CD4-positive, alpha-beta T cell treated with Interleukin-10 for 1 hour (primary cell): ENCODE results near the gene FAM89A.

ENCODE experiments used
- DNase-seq: peaks from one replicate; pipeline ENCODE4 v3.0.0-alpha.2; 2020

The FAM89A gene

DNA sequence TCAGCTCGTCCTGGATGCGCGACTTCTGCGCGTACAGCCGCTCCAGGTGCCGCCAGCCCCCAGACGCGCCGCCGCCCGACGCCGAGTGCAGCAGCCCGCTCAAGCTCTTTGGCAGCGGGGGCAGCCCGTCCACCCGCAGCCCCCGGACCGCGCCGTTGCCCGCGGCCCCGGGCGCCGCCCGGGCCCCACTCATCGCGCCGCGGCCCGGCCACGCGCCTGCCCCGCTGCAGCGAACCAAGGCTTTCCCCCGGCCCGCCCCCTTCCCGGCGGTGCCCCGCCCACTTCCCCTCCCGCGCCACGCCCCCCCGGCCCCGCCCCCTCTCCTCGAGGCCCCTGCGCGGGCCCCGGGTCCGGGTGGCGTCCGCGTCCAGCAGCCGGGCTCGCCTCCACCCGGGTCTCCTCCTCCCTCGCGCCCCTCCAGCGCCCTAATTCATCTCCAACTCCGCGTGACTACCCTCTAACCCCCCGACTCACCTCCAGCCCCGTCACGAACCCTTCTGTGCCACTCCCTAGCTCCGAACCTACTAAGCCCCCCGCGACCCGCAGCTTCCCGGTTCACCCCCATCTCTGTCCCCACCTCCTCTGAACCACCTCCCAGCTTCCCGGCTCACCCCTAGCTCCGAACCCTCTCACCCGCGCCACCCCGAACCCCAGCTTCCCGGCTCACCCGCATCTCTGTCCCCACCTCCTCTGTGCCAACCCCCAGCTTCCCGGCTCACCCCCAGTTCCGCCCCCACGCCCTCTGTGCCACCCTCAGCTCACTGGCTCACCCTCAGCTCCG, at the start of gene FAM89A:
Gene FAM89A, minus strand, starts transcription at position 236 of the 781 bp plus-strand sequence. Its CDS starts 43 bp downstream, at position 193.
- peak; percentile 75 for DNase-seq

DNA sequence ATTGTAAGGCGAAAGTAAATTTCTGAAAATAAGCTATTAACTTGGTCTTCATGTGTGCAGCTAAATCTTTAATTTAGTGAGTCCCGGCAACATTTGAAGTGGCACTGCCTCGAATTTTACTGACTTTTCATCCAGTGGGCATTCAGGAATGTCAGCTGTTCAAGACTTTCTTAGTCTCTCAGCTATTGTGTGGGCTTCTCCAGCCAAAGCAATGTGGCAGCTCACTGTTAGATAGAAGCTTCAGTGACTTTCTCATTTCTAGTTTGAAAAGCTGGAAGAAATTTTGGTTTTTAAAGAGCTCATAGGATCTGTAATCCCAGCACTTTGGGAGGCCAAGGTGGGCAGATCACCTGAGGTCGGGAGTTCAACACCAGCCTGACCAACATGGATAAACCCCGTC, 44.3 kb upstream of the FAM89A start:
- DNase-seq, result no peak

DNA sequence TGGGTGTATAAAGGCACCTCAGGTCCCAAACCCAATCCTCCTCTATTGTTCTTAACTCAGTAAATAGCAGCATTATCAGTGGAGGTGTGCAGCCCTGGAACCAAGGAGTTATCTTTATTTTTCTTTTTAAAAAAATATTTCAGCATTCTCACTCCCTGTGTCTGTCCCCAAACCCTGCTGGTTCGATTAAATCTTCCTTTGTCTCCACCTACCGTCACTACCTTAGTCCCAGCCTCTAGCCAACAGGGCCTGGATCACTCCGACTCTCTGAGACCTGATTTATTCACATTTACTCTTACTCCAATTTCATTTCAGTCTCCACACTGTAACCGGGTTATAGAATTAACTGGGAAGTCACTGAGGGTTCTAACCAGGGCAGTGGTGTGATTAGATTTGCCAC, 39.1 kb upstream of the FAM89A start:
- DNase-seq, result no peak

DNA sequence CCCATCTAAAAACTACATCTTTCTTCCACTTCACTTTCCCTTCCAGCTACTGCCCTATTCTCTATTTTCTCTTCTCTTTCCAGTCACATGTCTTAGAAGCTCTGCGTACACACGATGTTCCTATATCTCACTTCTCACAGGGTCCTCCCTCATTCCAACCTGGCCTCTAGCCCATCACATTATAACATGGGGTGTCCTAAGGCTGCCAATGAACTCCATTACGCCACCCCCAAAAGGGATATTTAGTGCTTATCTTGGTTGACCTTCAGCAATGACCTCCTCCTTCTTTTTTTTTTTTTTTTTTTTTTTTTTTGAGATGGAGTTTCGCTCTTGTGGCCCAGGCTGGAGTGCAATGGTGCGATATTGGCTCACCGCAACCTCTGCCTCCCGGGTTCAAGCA, 38.2 kb upstream of the FAM89A start:
- DNase-seq, result no peak

DNA sequence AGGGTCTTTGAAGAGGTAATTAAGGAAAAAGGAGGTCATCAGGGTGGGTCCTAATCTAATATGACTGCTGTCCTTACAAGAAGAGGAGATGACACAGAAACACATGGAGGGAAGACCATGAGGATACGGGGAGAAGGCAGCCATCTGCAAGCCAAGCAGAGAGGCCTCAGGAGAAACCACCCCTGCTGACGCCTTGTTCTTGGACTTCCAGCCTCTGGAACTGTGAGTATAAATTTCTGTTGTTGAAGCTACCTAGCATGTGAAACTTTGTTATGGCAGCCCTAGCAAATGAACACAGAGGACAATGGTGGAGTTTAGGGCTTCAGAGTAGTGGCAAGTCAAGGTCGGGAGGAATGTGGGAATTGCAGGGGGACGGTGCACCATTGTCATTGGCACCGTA, 36.7 kb upstream of the FAM89A start:
- no peak for DNase-seq

DNA sequence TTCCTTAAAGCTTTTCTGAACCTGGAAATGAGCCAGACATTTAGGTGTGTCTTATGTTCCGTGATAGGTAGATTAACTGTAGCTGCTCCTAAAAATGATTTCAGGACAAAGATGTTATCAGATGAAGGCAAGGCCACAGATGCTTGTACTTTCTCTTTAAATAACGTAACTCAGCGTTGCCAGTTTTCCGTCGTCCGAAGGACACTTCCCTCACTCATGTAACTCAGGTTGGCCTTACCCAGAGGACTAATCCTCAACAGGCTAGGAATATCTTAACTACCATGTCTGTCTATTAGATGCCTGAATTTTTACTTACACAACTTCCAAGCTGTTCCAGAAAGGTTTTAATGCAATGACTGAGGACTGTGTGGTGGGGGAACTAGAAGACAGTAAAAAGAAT, 35.4 kb upstream of the FAM89A start:
- no peak for DNase-seq

DNA sequence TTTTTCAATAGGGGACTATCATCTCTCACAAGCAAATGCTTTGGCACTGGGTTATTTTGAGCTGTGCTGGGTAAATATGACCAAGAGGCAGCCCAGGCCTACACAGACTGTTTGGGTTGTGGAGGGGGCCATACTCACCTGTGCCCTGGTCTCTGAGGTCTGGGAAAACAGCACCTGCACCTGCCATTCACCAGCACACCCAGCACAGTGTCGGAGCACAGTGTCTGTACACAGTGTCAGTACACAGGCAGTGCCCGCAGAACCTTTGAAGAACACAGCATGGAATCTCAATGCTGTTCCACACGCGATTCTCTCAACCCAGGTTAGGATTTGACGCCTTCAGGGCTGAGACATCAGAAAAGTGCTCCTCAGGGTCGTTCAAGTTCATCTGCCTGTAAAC, 35.0 kb upstream of the FAM89A start:
- no peak for DNase-seq

DNA sequence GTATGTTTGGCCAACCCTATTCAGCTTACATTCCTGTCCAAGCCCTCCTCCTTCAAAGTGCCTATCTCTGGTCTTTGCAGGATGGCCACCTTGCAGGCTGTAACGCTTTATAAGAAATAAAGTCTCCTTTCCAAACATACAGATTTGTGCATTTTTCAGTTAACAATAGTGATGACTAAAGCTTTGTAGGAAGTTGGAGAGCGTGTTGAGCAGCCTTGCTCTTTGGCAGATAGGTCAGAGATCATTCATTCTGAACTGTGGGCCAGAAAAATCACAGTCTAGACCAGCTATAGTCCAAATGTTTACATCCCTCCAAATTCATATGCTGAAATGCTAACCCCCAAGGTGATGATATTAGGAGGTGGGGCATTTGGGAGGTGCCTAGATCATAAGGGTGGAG, 34.0 kb upstream of the FAM89A start:
- no peak for DNase-seq

DNA sequence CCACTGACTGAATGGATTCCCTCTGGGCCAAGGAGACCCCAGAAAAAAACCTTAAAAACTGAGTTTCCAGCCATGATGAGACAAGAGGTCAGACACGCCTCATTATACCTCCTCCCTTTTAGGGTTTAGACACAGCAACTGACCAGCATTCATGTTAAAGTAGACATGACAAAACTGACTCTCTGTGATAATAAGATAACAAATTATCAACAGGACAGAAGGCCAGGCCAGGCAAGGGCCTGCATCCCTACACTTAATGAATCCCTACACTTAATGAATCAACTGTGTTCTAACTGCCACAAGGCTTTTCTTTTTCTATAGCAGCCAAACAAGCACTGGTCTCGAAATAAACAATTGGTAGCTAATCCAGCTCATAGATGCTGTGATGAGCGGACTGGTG, 33.3 kb upstream of the FAM89A start:
- no peak for DNase-seq

DNA sequence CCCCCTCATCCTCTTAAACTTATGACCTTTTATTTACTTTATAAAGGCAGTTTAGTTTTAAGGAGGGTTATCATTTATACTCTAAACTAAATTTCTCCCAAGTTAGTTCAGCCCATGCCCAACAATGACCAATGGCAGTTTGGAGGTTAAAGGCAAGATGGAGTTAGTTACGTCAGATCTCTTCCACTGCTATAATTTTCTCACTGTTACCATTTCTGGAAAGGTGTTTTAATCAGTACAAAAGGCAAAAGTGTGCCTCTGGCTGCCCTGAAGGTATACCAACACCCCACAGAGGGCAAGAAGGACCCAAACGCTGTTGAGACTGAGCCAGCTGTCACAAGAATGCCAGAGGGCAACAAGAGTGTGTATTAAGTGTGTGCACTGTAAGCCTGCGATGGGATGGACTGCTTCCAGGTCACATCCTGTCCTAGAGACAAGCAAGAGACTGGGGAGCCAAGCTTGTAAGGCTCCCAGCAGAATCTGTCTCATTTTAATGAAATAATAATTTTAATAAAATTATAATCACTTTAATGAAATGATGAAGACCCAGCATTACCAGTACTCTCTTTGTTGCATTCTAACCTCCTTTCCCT, 32.5 kb upstream of the FAM89A start:
- no peak for DNase-seq

DNA sequence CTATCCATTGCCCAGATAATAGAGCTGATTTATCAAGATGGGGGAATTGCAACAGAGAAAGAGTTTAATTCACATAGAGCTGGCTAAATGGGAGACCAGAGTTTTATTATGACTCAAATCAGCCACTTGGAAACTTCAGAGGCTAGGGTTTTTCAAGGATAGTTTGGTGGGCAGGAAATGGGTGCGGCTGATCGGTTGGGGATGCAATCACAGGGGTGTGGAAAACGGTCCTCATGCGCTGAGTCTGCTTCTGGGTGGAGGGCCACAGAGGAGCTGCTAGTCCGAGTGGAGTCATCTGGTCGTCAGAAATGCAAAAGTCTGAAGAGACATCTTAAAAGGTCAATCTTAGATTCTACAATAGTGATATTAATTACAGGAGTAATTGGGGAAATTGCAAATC, 32.0 kb upstream of the FAM89A start:
- DNase-seq, result no peak

DNA sequence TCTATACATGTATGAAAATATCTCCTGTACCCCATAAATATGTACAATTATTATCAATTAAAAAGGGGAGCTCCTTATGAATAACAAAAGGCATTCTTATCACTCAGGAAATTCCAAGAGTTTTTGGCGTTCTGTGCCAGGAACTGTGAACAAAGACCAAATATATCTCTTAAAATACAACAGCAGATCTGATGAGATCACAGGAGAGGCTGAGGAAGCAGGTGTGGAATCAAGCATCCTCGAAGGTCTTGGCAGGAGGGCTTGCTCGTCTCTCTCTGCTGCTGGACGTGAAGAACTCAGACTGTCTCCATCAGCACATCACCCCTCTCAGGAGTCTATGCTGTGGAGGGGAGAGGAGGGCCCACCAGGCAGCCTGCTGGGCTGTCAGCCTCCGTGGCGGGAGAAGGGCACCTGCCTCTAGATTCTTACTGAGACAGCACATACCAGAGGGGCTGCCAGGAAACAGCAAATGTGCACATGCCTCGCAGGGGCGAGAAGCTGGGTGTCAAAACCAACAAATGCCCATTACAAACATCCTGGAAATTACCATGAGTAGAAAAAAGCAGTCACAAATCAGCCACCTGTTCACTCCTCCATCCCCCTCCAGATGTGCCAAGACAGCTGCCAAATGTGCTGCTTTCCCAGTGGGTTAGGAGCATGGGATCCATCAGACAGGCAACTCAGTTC, 30.8 kb upstream of the FAM89A start:
- no peak for DNase-seq

DNA sequence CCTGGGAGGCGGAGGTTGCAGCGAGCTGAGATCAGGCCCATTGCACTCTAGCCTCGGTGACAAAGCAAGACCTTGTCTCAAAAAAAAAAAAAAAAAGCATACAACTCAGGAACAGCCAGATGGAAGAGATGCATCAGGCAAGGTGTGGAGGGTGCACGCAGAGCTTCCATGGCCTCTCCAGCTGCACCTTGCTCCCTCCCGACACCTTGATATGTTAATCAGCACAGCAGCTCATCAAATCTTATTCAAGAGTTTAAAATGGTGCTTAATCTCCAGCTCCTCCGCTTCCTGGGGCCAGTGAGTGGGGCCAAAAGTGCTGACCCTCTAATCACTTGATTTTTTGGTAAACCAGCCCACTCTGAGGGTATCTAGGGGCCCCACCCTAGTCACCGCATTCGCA, 29.3 kb upstream of the FAM89A start:
- DNase-seq, result no peak

DNA sequence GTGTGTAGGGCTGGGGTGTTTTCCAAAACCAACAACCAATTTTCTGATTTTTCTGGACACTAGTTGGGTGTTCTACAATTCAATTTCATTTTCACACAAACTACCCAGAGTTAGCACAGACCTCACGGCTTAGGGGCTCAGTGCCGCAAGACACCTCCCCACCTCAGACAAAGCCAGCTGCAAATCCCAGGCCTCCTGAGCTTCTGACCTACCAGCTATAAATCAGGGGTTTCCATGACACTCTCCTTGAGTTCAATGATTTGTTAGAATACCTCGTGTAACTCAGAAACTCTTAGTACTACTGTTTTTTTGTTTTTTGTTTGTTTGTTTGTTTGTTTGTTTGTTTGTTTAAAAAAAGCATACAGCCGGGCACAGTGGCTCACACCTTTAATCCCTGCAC, 28.7 kb upstream of the FAM89A start:
- no peak for DNase-seq

DNA sequence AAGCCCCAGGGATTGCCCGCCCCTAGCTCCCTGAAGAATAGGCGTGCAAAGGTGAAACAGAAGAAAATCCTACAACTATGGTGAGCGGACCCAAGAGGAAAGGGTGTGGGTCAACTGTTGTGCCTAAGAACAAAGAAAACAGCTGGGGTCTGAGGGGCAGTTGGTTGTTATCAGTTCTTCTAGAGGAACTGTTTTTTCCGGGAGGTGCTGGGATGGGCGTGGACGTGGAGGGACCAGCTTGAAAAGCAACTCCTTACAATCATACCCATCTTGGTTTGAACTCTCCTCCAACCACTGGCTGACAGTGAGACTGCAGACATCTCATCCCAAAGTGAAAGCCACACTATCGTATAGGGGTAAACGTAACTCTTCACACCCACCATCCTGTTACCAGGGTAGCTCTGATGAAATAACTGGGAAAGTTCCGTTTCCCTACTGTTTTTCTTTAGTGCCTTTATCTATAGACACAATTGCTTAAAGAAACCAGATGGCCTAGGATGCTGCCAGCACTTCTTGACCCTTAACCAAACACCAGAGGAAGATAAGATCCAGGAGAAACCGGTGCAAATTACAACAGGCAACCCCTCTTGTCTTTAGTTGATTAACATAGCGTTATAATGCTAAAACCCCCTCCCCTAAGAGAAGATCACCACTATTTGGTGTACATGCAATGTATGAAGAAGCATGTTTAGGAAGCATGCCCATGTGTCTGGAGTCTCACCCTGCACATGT, 25.6 kb upstream of the FAM89A start:
- DNase-seq, result no peak

DNA sequence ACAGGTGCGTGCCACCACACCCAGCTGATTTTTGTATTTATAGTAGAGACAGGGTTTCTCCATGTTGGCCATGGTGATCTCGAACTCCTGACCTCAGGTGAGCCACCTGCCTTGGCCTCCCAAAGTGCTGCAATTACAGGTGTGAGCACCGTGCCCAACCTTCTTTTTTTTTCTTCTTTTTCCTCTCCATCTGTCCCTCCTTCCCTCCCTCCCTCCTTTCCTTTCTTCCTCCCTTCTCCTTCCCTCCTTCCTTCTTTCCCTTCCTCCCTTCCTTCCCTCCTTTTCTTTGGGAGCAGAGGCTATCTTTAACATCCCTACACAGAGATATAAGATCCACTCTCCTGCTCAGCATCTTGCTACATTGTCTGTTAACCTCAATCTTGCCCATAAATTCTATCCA, 24.4 kb upstream of the FAM89A start:
- no peak for DNase-seq

DNA sequence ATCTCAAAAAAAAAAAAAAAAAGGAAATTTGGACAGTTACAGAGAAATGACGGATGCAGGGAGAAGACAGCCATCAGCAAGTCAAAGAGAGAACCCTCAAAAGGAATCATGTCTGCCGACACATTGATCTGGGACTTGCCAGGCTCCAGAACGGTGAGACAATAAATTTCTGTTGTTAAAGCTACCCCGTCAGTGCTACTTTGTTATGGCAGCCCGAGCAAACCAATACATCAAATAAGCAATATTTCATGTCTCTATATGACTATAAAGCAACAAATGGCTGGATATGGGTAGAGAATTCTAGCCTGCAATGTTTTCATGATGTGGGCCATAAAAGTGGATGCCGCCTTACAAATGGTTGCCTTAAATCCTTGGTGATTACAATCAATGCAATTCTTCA, 23.3 kb upstream of the FAM89A start:
- no peak for DNase-seq

DNA sequence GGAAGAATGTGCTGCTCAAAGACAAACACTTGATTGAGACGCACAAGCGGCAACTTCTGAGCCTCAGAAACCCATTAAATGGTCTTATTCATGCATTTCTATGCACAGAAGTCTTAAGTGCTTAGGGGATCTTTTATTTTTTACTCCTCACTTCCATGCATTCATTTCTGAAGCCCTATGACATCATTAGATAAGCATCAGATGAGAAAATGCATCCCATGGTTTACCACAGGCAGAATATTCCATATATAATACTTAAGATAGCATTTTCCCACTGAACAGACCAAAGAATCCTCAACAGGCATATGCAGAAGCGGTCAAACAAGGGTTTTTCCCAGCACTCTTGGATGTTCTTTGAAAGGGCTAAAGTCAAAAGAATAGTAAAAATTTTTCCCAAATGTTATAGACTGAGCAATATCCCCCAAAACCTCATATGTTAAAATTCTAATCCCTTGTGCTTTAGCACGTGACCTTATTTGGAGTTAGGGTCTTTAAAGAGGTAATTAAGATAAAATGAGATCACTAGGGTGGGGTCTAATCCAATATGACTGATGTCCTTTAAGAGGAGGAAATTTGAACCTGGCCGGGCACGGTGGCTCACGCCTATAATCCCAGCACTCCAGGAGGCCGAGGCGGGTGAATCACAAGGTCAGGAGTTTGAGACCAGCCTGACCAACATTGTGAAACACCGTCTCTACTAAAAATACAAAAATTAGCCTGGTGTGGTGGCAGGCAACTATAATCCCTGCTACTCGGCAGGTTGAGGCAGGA, 22.6 kb upstream of the FAM89A start:
- DNase-seq, result no peak

DNA sequence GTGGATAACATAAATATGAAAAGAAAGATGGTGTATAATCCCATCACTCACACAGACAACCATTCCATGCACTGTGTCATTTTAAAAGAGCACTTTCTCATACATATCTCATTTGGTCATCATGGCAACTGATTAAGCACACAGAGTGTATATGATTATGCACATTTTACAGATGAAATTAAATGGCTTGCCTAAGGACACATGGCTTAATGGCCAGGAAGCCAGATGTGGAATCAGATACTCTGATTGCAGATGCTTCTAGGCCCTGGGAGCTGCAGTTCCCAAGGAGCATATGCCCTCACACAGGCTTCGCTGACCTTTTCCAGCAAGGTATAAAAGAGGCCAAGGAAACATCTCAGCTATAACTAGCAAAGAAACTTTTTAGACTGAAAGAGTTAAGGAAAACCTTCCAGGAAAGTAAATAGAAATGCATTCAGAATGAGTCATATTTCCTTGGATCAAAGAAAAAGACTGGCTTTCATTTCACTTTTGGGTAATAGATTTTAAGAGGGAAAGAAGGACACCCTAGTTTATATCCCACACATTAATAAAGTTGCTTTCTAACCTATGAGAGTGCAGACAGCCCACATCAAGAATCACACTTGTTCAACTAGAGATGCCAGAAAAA, 19.6 kb upstream of the FAM89A start:
- DNase-seq, result no peak

DNA sequence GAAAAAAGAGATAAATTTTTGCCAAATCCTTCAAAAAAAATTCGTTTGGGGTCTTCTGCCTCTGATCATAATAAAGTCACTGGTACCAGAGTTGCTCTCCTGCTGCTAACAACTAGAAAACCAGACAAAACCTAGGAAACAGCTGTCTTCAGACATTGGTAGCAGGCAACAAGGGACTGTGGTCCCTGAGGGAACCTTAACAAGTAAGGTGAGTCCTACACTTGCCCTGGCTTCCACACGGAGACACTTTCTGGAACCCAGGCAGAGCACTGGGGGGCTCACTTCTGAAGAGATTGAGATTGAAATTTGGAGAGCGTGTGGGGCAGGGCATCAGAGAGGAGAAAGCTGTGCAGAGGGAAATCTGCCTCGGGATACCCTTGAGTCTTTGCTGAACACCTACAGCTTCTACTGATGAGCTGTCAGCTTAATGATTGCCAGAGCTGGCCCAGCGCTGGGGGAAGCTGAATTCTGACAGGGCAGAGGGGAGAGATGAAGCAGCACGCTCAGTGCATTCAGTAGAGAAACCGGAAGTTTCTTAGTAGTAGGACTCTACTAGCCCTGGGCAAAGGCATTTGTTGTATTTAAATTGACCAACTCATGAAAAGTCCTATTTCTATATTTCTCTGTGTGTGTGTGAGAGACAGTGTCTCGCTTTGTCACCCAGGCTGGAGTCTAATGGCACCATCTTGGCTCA, 18.5 kb upstream of the FAM89A start:
- DNase-seq, result no peak

DNA sequence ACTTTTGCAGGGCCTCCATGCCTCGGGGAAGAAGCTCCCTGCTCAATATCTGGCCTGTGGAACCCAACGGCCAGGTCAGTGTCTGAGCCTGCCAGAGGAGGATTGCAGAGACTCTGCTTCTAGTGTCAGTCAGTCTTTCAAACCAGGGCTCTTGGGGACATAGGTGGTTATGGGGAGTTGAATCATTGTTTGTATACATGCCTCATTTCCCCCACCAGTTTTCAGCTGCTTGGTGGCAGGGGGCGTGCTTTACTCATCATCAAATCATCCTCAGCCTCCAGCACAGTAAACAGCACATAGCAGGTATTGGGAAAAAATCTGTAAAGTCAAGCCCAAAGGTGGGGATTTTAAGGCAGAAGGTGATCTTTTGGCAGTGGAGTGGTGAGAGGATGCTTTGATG, 17.4 kb upstream of the FAM89A start:
- no peak for DNase-seq

DNA sequence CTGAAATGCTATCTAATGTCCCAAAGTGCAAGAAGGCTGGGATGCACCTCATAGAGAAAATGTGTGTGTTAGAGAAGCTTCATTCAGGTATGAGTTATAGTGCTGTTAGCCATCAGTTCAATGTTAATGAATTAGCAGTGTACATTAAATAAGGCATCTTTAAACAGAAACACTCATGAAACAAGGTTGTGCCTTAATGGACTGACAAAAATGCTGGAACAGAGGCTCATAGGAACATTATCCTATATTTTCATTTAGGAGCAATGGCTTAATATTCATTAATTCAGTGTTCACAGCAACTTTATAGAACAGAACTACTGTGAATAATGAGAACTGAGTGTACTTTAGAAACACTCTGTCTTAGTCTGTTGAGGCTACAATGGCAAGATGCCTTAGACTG, 15.2 kb upstream of the FAM89A start:
- no peak for DNase-seq
